CD4-positive, alpha-beta T cell treated with Interleukin-6 at 100 ng/mL for 8 hours (primary cell): ENCODE results near the gene ARL6IP5.

Source experiments
- DNase-seq: peaks from one replicate; pipeline ENCODE4 v3.0.0-alpha.2; 2020; ENCODE audit warnings: mixed read lengths, low spot score

The ARL6IP5 gene

DNA sequence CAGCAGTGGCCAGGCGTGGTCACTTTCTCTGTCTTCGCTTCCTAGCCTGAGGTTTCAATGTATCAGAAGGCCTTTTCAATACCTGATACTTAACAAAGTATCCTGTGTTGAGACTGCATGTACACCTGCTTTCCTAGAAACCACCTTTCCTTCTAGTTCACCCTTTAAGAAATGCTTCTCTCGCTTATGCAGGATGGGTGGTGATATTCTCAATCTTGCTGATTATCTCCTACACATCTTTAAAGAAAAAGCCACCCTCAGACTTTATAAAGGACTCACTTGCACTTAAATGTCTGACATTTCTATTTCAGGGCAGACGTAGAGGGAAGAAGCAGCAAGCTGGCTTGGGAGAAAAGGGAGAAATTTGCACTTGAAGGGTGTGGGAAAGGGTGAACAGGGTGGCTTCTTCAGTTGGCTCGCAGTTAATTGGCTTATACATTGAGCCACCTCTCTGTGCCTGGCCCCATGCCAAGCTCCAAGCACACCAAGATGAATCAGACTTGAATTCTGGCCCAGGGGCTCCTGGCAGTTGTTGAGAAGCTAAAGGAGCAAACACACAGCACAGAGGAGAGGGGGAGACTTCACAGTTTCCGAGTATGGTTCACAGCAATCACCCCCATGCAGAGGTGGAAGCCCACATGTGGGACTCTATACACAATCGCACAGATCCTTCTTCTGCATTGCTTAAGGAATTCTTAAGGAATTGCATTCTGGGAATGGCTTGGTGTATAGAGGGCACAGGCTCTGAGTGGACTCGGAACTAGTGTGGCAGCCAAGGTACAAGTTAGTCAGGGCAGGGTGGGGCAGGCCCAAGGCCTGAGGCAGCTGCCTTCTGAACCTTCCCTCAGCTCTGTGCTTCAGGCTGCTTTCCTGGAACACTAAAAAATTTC is 1.3 kb downstream of the ARL6IP5 start:
- peak; percentile 79 for DNase-seq

DNA sequence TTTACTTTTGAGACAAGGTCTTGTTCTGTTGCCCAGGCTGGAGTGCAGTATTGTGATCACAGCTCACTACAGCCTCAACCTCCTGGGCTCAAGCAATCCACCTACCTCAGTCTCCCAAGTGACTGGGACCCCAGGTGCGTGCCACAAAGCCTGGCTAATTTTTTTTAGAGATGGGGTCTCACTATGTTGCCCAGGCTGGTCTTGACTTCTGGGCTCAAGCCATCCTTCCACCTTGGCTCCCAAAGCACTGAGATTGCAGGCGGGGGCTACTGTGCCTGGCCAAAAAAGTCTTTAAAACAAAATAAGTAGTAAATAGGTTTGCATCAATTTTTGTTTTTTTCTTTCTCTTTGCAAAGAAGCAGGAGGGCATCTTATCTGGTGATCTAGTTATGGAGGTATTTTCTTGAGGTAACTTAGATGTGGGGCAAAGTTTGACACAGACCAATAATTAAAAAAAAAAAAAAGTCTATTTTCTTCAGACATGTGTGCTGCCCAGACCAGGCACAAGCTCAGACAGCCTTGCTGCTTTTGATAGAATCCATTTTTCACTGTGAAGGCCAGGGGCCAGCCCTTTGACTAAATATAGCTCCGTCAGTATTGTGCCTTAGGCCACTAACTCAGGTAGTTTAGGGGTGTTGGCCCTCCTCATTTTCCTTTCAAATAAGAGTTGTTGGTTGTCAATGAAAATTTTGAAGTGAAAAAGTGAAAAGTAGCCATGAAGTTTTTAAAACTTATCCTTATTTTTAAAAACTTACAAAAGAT is 2.5 kb downstream of the ARL6IP5 start:
- no peak for DNase-seq

DNA sequence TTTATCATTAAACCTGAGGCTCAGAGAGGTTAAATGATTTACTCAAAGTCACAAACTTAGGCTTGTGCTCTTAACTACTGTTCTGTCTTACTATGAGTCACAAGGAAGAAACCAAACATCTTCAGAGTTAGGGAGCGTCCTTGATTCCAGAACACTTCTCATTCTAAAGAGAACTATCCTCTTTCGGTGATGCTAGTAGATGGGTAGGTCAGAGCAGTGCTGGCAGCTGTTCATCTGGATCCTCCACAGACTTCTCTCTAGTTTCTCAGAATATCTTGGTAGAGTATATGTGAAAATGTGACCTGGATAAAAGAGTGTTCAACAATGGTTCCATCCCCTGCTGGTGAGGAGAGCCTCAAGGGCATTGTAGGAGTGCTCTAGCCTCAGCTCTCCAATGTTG is 3.3 kb downstream of the ARL6IP5 start:
- DNase-seq = no peak

DNA sequence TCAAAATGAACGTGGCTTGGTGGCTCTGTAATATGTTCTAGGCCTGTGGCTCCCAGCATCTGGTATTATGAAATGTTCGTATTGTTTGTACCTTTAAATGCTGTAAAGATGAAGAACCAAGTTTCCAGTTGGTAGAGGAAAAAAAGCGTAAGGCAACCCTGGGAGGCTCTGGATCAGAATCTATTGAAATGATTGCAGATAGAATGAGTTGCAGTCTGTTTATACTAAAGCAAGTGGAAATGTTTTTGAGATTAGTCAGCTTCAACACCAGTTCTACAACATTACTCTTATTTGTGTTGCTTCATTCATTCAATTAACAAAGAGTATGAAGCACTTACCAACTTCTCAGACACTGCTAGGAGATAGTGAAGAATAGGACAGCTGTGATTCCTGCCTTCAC is 5.3 kb downstream of the ARL6IP5 start:
- no peak for DNase-seq

DNA sequence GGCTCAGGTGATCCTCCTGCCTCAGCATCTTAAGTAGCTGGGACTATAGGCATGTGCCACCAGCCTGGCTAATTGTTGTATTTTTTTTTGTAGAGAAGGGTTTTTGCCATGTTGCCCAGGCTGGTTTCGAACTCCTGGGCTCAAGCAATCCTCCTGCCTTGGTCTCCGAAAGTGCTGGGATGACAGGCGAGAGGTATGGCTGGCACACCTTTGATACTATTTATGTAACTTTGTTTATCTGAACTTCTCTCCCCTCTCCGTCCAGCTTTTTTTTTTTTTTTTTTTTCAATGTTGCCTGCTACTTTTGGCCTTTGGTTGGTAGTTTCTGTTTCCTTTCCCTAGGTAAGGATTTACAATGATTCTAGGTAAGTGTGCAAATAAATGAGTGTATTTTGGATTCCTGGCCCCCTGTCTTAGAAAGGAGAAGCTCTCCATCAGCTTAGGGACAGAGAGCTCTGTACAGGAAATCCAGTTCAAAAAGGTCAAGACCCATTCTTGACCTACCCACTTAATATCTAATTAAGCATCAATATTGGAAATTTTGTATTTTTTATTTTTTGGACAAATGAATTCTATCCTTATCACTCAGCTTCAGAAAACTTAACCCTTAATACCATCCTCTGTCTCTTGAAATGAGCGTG is 6.8 kb downstream of the ARL6IP5 start:
- no peak for DNase-seq

DNA sequence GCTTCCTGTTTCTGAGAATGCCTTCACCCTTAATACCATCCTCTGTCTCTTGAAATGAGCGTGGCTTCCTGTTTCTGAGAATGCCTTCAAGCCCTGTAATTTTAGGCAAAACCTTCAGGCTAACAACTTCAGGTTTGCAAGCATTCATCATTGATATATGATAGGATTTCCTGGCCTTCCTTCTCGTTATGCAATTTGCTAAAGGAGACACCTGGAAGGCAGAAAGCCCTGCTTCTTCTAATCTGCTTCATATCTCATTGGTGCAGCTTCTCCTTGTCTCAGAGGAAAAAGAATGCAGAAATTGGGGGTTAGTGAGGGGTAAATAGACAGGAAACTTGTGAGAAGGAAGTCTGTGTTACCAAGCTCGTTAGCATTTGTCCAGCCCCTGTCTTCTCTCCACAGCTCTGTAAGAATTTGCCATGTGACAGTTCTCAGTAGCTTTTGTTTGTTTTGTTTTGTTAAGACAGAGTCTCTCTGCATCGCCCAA is 7.3 kb downstream of the ARL6IP5 start:
- peak; percentile 34 for DNase-seq

DNA sequence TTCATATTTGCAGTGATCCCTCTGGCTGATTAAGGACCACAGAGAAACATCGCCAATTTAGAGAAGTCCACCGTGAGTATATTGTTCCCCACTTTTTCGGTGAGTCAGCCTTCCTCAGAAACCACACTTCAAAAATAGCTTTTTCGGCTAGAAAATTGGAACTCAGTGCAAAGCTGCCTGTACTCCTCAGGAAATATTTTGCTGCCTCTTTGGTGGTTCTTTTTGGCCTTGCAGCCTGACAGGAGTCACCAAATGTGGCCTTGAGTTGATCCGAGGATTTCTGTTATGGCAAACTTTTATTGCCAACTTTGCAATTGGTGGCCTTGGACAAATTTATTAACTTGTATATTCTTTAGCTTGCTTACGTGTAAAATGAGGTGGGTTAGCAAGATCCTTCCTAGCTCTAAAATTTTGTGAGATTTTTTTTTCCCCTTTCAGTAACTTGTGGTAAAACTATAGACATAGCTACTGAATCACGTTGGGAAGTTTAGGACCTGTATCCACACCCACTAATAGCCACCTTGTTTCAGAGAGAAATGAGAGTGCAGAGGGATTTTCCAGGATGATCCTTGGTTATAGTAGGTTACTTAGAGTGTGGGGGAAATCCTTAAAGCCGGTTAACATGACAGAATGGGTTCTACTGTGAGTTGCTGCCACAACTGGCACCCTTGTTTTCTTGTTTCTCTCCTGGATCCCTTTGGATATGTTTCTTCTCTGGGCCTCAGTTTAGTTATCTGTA is 9.9 kb downstream of the ARL6IP5 start:
- peak; percentile 15 for DNase-seq

DNA sequence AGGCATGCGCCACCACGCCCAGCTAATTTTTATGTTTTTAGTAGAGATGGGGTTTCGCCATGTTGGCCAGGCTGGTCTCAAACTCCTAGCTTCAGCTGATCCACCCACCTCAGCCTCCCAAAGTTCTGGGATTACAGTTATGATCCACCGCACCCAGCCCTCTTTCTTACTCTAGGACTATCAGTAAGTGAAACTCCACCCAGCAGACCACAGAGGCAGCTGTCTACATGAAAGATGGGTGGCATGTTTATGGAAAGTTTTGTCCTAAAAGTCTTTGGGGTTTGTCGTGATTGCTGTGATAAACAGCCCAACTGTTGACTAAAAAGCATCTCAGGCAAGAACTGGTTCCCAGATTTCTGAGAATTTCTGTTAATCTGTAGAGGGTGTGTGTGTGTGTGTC is 10.9 kb downstream of the ARL6IP5 start:
- DNase-seq = peak; percentile 9

DNA sequence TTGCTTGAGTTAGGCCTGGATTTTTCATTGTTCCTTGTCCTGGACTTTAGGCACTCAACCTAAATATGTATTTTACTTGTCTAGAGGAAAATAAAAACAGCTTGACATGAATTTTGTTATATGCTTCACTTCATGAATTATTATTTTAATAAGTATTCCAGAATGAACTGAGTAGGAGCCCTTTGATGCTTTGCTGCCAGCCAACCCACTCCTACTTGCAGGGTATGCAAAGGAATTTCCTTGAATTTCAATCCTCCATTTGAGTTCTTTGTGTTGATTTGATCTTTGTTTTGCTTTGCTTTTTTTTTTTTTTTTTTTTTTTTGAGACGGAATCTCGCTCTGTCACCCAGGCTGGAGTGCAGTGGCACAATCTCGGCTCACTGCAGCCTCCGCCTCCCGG is 11.6 kb downstream of the ARL6IP5 start:
- no peak for DNase-seq

DNA sequence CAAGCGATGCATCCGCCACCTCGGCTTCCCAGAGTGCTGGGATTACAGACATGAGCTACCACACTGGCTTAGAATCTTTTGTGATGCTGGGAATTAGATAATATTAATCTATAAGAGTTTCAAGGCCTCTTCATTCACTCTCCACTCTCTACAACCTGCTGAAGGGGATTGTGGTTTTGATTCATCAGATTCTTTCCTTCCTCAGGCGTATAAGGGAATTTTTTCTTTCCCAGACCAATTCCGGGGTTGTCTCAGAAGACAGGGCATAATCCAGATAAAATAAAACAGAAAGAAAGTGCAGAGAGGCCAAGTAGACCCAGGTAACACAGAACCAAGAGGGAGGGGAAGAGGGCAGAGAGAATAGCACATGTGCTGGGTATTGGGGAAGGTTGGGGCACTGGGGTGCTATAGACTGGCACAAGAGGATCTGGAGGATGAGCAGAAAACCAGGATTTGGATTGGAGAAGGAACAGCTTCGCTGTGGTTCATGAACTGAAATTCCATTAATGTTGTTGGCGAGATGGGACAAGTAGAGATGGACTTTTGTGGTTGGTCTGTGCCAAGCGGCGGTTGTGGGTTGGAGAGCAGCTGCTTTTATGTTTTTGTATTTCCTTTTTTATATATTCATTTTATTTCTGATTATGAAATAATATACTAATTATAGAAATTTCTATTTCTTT is 12.8 kb downstream of the ARL6IP5 start:
- no peak for DNase-seq

DNA sequence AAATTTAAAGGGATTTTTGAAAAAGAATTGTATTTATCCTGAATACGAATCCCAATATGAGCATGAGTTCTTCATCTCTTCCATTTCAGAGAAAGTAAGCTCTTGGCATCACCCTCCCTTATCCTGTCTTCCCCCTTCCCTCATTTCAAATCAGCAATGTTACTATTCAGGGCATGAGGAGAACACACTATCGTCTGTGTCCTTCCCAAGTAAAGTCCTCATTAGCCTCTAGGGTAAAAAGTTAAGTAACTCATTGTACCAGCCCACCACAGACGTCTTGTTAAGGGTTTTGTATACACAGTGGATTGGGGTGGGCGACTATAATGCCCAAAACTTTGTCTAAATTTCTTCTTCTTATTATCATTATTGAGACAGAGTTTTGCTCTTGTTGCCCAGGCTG is 14.8 kb downstream of the ARL6IP5 start:
- DNase-seq = no peak

DNA sequence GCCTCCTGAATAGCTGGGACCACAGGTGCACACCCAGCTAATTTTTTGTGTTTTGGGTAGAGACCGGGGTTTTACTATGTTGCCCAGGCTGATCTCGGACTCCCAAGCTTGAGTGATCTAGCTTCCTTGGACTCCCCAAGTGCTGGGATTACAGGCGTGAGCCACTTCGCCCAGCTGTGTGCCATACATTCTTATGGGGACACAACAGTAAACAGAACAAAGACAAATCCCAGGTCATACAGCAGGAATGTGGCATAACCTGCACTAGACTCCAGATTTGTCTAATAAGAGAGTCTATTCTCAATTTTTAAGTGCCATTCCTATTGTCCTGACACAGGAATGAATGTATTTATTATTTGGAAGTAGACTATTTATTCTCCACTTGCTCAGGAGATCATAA is 17.6 kb downstream of the ARL6IP5 start:
- DNase-seq = no peak

DNA sequence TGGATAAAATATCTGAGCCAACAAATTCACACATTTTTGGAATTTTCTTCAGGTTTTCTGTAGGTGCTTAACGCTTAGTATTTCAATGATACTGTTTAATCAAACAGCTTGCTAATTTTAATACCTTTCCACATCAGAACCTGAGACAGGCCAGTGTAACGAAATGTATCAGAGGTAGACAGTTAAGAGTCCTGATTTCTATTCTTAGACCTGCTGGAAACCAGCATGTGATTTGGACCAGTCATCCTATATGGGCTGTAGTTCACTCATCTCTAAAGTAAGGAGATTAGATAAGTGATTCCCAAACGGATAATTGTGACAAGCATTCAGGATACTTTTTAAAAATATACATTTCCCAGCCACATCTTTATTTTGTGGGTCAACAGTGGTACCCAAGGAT is 18.4 kb downstream of the ARL6IP5 start:
- no peak for DNase-seq

DNA sequence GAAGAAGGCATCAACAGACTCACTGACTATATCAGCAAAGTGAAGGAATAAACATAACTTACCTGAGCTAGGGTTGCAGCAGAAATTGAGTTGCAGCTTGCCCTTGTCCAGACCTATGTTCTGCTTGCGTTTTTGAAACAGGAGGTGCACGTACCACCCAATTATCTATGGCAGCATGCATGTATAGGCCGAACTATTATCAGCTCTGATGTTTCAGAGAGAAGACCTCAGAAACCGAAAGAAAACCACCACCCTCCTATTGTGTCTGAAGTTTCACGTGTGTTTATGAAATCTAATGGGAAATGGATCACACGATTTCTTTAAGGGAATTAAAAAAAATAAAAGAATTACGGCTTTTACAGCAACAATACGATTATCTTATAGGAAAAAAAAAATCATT is 19.8 kb downstream of the ARL6IP5 start:
- no peak for DNase-seq

DNA sequence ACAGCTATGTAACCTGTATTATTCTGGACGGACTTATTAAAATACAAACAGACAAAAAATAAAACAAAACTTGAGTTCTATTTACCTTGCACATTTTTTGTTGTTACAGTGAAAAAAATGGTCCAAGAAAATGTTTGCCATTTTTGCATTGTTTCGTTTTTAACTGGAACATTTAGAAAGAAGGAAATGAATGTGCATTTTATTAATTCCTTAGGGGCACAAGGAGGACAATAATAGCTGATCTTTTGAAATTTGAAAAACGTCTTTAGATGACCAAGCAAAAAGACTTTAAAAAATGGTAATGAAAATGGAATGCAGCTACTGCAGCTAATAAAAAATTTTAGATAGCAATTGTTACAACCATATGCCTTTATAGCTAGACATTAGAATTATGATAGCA is 20.6 kb downstream of the ARL6IP5 start:
- no peak for DNase-seq

DNA sequence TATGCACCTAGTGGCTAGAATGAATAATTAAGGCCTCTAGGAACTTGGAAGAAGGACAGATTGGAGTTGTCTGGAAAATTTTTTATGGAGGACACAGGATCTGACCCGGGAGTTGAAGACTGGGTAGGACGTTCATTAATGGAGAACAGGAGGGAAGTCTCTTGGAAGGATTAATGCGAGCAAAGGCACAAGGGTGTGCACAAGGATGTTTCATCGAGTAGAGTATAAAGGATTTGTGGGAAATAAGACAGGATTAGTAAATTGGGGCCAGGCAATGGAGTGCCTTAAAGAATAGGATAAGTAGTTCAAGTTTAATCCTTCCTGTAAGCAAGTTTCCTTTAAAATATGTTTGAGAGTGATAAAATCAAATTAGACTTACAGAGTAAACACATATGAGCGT is 23.1 kb downstream of the ARL6IP5 start:
- no peak for DNase-seq

DNA sequence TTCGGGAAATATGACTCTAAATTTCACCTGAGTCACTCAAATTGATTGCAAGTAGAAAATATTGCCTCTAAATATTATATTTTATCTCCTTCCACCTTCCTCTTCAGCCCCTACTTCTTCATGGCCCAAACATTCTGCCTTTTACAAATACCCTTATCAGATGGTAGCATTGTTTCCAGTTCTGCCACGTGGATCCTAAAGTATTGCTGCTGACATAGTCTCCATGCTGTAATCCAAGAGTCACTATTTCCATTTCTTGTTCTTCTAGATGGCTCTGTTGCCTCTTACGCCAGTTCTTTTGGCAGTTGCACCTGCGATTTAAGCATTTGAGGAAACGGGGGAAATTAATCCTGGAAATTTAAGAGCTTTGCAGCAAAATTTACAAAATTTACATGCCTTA is 24.1 kb downstream of the ARL6IP5 start:
- DNase-seq = no peak

DNA sequence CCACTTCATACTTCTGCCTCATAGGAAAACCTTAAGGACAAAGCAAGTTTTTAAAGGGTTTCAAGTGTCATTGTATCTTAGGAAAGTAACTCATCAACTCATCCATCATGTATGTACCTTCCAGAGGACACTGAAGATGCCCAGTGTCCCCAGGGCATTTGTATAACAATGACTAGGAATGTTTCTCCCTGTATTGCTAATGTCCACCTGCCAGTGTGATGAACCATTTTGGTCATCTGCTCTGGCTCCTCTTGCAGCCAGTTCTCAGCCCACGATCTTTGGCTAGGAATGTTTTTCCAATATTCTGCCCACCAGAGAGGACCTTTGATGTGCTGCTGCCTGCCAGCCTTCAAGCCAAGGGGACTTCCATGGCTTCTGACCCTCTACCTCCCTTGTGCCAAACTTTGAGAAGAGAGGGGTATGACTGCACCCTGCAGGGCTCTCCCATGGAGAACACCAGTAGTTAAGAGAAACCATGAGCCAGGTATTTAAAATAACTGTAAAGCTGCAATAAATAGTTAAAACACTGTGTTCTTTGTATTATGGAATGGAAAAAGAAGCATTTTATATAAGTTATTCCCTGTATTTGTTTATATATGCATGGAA is 26.3 kb downstream of the ARL6IP5 start:
- DNase-seq = no peak

DNA sequence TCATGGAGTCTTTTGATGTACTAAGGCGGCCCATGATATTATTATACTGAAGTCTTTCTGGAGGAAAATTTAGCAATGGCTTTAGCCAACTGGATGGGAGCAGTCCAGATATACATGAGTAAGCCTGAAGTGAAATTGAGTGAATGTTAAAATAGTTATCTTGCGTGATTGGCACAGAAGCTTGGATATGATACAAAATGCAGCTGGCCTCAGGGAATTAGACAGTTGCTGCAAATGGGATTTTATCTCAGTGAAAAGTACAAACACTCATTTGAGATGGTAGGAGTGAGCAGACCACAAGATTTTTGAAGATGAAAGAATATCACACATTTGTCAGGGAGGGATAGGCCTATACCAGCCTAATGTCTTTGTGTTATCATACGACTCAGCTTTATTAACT is 28.8 kb downstream of the ARL6IP5 start:
- DNase-seq = no peak

DNA sequence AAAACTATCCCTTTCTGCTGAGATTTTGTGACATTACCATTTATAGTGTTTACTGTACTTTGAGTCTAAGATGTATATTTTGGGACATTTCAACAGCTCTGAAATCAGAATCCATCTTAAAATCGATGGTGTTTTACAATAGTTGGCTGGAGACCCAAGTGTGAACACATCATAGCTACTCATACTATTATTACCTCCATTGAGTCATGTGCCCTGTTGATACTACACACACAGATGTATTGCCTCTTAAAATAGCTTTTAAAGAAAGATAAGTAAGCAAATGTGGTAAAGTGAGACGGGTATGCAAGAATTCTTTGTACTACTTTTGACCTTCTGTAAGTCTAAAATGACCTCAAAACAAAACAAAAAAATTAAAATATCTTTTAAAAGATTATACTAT is 31.0 kb downstream of the ARL6IP5 start:
- DNase-seq = no peak

DNA sequence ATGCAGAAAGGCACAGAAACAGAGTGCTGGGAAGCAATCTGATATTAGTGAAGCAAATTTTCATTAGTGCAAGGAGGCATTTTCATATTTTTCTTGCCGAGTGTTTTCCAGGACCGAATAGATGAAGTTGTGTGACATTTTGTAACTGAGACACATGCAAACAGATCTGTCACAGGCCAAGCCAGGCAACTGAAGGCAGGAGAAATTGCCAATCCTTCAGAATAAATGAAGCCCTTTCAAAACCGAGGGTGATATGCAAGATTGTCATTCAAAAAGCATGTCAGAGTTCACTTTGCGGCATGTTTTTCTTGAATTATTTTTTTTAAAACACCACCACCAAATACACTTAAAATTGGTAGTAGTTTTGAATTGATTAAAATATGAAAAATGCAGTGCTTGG is 31.4 kb downstream of the ARL6IP5 start:
- no peak for DNase-seq
